Dedifferentiated amniotic fluid mesenchymal stem cell (primary cell): Measurements from ENCODE around the gene UTRN.

ENCODE experiments used
- DNase-seq: peaks from one replicate; pipeline ENCODE4 v3.0.0-alpha.2; 2016; ENCODE audit errors: extremely low spot score

UTRN gene

GRCh38 chr6:144283646-144284477, 1.3 kb upstream of the UTRN start:
- no peak for DNase-seq

- DNase-seq = no peak
Measured at GRCh38 chr6:144284478-144284782, 705 bp upstream of the UTRN start.

DNA sequence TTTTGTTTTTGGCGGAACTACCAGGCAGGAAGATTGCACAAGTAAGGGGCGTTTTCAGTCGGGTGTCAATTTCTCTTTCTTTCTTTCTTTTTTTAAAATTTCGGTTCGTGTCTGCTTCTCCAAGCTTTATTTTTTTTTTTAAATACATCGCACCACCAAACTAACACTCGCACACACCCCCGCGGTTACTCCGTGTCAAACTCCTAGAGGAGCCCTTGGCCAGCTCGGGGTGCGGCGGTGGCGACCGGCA, 338 bp downstream of the UTRN start:
- no peak for DNase-seq

DNA sequence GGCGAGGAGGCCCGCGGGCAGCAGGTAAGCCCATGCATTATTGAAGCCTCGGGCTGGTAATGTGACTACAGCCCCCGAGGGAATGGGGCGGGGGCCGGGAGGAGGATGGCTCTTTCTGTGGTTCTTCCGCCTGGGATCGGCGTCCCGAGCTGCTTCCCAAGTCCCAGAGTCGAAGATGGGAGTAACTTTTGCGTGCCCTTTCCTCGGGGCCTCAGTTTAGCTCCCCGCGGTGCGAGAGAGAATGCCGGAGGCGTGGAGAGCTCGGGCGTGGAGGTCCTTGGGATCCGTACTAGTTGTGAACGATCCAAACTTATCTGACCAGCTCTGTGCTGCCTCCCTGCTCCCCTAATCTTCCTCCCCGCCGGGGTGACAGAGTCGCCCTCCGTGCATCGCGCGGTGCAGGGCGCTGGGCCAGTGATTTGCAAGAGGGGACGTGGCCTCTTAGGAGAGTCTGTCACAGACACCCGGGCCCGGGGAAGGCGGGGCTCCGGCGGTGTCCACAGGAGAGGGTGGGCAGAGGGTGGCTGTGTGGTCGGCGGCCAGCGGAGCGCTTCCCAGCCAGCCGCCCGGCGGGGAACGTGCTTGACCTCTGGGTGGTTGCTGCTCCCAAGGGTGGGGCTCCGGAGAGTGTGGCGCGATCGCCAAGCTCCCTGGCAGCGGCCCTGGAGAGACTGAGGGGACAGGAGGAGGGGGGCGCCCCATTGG, 815 bp downstream of the UTRN start:
- DNase-seq = peak; percentile 29

- peak; percentile 55 for DNase-seq
Measured at GRCh38 chr6:144286503-144287393, 1.6 kb downstream of the UTRN start.

DNA sequence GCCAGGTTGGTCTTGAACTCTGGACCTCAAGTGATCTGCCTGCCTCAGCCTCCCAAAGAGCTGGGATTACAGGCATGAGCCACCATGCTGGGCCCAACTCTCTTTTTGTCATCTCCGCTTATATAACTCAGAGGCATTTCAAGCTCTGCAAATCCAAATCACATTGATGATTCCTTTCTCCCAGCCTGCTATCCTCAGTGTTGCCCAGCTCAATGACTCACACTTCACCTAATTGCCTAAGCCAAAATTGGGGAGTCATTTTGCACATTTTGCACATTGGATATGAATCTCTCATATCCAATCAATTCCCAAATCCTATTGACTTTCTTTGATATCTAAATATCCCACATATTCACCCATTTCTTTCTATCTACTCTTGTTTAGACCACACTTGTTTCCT, 3.9 kb downstream of the UTRN start:
- DNase-seq = no peak

- no peak for DNase-seq
Measured at GRCh38 chr6:144292372-144292771, 7.2 kb downstream of the UTRN start.

DNA sequence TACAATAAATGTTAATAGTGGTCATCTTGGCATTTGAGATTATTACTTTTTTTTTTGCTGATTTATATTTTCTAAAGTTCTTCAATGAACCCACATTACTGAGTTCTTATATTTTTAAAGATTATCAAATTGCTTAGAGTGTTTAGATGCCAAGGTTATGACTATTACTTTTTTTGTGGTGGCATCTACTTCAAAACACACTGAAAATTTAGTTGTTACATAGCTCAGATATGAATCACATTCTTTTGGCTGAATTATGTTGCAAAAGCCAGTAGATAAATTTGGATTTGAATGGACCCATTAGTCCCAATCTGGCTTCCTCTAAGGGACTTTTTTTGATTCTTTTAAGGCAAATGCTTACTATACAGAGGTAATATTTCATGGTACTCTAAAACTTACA, 8.9 kb downstream of the UTRN start:
- peak; percentile 88 for DNase-seq

- no peak for DNase-seq
Measured at GRCh38 chr6:144295211-144295610, 10.1 kb downstream of the UTRN start.

- DNase-seq = no peak
Measured at GRCh38 chr6:144295981-144296767, 11.0 kb downstream of the UTRN start.

GRCh38 chr6:144296973-144297372, 11.8 kb downstream of the UTRN start:
- DNase-seq = no peak

GRCh38 chr6:144297511-144298100, 12.5 kb downstream of the UTRN start:
- no peak for DNase-seq

DNA sequence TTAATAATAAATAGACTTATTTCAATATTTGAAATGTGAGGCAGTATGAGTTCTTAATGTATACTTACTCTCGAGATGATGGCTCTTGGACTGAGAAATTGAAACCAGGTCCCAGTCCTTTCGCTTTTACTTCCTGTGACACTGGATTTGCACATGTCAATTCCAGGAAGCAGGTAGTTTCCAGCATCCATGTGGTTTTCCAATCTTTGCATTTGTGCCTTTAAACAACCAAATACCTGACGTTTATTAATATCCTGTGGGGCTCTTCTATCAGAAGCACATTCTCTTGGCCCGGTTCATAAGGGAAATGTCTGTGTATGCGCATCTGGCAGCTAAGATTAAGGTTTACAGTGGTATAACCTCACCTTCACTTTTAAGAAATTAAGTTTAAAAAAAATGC, 13.1 kb downstream of the UTRN start:
- DNase-seq = no peak

DNA sequence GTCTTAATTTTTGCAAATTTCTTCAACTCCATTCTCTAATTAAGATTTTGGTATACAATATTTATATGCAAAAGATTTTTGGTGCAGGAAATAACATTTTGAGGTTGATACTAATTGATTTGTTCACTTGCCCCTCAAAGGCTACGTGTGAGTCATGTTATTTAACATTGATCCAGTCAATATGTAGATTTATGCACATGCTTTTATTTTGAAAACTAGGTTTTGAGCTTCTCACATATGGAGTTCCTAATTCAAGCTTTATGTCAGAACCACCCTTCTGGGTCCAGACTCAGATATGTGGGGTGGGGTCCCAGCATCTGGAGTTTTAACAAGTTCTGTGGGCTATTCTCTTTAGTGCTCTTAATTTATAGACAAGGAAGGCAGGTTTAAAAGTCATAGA, 13.8 kb downstream of the UTRN start:
- DNase-seq = no peak

- DNase-seq = no peak
Measured at GRCh38 chr6:144302701-144303372, 17.7 kb downstream of the UTRN start.

DNA sequence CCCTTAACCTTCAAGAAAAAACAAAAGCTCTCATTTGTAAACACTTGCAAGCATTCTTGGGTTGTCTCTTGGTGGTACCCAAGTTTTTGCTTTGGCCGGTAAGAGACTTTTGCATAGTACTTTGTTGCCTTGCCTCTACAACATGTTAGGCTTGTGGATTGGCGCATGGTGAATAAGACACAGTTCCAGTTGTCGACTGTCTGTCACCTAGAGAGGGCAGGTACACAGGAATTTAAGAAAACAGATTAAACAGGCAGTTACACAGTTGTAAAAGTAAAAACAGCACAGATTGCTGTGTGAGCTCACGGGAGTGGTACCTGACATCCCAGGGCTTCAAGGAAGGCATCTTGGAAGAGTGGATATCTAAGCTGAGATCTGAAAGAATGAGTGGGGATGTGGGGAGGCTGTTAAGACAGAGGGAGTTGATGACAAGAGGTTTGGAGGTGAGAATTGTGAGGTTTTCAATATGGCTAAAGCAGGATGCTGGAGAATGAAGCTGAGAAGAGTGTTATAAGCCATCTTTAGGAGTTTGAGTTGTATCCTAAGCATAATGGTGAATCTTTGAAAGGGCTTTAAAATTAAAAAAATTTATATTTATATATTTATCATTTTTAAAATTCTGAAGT, 19.2 kb downstream of the UTRN start:
- DNase-seq = no peak

GRCh38 chr6:144305567-144305966, 20.4 kb downstream of the UTRN start:
- DNase-seq = no peak

DNA sequence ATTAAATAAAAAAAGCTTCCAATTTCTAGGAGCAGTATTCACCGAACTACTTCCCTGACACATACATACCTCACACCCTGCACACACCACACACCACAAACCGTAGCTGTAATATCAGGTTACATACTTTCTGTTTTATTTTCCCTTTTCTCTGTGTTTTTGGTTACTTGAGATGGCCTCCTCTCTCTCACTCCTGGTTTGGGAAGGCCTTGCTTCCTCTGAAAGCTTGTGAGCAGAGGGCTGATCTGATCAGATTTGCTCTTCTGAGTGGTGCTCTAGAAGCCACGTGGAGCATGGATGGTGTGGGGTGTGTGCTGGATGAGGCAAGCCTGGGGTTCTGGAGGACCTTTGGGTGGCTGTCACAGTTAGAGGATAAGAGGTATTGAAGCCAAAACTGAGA, 20.9 kb downstream of the UTRN start:
- DNase-seq = peak; percentile 39

DNA sequence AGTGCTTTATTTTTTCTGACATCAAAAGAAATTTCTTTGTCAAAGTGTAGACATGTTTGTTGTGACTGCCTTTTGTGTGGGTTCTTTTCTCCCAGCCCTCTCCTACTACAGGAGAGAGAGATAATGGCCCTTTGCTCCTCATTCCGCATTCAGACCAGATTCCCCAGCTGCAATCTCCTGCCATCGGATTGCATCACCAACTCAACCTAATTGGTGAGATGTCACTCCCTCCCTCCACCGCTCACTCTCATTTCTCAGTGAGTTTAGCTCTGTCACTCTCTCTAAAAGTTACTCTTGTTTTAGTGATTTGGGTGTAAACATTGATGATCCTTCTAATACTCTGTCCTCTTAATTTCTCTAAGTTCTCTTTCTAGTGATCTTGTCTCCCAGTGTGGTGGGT, 22.7 kb downstream of the UTRN start:
- no peak for DNase-seq

GRCh38 chr6:144310765-144311164, 25.6 kb downstream of the UTRN start:
- no peak for DNase-seq

GRCh38 chr6:144311361-144311760, 26.2 kb downstream of the UTRN start:
- no peak for DNase-seq
